HG02885 (cell line): ENCODE data around the gene CLDN10.

Experiments used
- ATAC-seq: cut with Tn5 transposase; IDR thresholded peaks from one replicate; pipeline ENCODE4 v1.9.1; 2021; ENCODE audit warnings: mild to moderate bottlenecking; ENCODE audit not compliant: unreplicated experiment, poor library complexity

The CLDN10 gene

DNA sequence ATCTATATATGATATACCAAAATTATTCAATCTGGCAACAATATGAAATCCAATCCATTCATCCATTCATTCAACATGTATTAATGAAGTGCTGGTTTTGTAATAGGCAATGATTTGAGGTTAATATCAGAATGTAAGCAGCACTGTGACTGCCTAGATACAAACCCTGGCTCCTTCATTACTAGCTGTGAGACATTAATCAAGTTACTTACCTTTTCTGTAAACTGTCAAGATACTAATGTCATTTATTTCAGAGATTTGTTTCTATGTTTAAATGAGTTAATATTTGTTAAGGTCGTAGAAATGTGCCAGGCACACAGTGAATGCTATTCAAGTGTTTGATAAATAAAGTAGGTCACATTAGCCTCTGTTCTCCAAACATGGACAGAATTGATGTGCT lies 40.9 kb downstream of the CLDN10 start:
- ATAC-seq: no peak

DNA sequence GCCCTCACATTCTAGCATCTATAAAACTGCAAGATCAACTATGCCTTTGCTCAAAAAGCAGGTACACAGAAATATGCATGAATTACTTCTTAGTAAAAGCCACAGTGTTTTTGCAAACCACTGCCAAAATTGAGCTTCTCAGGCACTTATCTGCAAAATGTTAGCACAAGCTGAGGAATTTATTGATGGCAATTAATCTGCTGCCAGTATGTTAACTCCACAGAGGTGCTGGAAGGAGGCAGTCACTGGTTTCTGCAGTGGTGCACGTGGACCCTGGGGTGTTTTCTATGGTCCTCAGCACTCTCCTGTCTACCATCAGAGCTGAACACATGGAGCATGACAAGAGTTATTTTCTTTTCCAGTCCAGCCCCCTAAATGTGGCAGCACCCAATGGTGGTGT lies 44.2 kb downstream of the CLDN10 start:
- no peak for ATAC-seq

DNA sequence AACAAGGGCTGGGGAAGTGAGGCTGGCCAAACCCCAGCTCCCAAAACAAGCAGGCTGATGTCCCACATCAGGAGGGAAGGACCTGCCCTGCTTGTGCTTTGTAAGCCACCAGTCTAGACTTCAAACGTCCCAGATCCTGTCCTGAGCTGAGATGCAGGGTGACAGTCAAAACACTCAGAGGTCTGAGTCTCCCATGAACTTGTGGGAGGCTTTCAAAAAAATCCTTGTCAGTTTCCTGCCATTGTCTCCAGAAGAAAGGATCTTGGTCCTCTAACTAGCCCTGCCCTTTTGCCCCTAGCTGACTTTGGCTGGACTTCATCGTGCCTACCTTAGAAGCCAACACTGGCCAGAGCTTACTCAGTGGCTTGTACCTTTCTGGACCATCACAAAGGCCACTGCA lies 48.7 kb downstream of the CLDN10 start:
- no peak for ATAC-seq

GRCh38 chr13:95601906-95602305 lies 49.4 kb downstream of the CLDN10 start:
- ATAC-seq: no peak

DNA sequence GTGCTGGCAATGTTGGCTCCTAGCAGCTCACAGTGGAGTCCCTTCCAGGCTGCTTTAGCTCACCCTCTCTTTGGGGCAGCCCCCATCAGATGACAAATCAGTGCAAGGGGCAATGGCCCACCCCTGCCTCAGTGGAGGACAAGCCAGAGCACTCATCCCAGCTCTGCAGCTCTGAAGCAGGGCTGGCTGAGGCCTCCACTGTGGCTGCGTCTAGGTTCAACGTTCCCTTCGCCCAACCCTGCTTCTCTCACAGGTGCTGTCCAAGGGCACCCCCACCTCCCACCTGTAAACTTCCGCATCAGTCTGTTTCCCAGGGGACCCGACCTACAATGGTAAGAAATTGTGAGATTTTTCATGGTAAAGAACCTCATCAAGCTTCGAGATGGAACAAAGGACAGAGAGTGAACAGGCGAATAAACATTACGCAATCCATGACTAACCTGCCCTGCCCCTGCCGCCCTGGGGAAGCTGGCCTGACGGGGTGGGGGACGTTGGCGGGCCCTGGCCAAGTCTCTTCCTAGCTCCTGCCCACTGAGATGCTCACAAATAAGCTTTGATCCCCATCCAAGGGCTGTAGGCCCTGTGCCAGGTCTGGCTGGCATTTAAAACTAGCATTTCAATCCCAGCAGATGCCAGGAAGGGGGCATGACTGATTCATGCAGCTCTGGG lies 51.5 kb downstream of the CLDN10 start:
- no peak for ATAC-seq

DNA sequence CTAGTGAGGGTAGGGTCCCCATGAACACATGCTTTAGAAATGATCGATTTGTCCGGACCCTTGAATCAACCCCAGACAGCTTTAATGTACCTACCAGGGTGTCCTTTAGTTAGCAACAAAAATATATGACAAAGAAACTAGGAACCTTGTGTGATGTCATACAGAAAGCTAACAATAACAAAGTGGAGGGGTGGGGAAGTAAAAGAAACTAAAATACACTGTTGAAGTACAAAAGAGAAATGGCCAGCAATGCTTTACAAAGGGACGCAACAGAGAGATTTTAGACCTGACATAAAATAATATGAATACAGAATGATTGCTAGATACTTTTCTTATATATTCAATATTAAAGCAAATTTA lies 52.0 kb downstream of the CLDN10 start:
- no peak for ATAC-seq

GRCh38 chr13:95605448-95606125 lies 53.1 kb downstream of the CLDN10 start:
- no peak for ATAC-seq

DNA sequence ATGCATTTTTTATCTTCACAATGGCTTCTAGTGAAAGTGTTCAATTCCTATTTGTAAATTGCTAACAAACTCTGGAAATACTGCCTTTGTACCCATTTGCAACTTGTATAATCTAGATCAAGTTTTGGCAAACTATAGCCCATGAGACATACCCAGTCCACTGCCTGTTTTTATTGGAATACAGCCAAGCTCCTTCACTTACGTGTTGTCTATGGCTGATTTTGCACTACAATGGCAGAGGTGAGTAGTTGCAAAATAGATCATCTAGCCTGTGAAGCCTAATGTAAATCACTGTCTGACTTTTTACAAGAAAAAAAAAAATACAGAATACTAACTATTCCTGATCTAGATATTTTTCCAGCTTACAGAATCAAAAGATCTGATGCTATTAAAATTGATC lies 54.8 kb downstream of the CLDN10 start:
- no peak for ATAC-seq

GRCh38 chr13:95608640-95609323 lies 56.3 kb downstream of the CLDN10 start:
- no peak for ATAC-seq

GRCh38 chr13:95614641-95615245 lies 62.2 kb downstream of the CLDN10 start:
- ATAC-seq: no peak

DNA sequence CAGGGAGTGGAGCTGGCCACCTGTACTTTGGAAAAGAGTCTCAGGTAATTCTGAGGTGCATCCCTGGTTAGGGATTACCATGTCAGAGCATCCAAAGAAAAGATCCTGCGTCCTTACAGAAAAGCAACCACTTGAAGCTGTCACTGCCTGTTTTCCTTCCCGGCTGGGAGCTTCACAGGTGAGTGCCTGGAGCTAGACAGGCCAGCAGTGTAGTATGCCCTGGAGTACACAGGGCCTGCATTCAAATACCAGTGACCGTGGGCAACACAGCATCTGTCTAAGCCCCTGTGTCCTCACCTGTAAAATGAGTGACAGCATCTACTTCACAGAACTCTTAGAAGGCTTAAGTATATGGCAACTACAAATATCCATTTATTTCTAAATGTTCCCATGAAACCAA lies 63.0 kb downstream of the CLDN10 start:
- ATAC-seq: no peak

GRCh38 chr13:95620030-95620824 lies 67.7 kb downstream of the CLDN10 start:
- no peak for ATAC-seq

DNA sequence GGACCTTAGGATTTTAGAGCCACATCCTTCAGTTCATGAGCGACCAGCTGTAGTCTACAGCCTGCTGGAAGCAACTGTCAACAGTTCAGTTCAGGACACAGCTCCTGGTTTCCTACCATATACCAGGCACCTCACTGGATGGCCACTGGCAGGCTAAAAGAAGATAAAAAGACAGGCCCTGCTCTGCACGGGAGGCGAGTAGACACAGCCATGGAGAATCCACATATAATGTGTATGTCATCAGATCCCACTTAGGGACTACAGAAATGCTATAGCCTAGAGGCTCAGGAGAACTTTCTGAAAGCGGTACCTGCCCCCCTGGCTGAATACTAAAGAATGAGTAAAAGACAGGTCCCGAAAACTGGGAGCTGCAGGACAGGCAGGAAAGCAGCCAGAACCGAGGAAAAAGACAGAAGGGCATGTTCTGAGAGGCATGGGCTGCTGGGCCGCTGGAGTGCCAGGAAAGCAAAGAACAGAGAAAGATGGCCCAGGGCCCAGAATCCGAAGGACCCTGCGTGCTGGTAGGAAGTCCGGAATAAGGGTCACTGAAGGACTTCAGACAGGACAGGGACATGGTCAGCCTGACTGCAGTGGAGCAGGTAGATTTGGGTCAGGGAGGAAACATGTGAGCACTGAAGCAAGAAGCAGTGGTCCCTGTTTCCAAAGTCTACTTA lies 68.4 kb downstream of the CLDN10 start:
- ATAC-seq: no peak

- no peak for ATAC-seq
Measured at GRCh38 chr13:95623141-95623540, 70.6 kb downstream of the CLDN10 start.

DNA sequence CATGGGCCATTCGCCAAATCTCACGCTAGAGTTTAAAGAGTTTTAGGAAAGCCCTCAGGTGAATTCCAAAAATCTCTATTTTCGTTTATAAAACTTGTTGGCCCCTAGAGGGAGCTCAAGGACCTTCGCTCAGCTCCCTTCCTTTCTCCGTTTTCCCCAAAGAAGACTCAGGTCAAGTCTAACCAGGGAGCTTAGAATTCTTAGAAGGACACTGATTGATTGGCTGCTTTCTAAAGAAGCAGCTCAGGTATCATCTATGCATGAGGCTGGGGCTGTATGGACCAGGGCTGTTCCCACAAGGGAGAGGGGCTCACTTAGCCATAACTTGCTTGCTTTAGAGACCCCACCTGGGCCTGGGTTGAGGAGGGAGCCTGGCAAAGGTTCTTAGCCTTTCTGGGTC lies 71.5 kb downstream of the CLDN10 start:
- ATAC-seq: peak; percentile 66

DNA sequence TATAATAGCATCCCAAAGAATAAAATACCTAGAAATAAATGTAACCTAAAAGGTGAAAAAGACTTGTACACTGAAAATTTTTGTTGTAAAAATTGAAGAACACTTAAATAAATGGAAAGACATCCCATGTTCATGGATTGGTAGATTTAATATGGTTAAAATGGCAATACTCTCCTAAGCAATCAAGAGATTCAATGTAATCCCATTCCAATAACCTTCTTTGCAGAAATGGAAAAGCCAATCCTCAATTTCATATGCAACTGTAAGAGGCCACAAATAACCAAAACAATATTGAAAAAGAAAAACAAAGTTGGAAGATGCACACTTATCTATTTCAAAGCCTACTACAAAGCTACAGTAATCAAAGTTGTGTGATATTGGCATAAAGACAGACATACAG lies 74.2 kb downstream of the CLDN10 start:
- ATAC-seq: no peak

DNA sequence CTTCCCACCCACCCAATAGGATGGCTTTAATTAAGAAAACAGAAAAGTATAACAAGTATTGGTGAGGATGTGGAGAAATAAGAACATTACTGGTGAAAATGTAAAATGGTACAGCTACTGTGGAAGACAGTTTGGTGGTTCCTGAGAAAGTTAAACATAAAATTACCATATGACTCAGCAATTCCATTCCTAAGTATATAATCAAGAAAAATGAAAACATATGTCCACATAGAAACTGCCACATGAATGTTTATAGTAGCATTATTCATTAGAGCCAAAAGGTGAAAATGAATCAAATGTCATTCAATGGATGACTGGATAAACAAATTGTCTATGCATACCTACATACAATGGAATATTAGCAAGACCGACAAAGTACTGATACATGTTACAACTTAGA lies 75.1 kb downstream of the CLDN10 start:
- no peak for ATAC-seq

DNA sequence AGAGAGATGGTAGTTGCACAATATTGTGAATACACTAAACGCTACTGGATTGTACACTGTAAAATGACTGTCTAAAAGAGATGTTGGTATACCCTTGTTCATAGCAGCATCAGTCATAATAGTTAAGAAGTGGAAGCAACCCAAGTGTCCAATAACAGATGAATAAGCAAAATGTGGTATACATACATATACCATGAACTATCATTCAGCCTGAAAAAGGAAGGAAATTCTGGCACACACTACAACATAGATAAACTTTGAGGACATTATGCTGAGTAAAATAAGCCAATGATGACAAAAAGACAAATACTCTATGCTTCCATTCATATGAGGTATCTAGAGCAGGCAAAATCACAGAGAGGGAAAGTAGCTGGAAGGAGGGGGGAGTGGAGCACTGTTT lies 76.0 kb downstream of the CLDN10 start:
- ATAC-seq: no peak

DNA sequence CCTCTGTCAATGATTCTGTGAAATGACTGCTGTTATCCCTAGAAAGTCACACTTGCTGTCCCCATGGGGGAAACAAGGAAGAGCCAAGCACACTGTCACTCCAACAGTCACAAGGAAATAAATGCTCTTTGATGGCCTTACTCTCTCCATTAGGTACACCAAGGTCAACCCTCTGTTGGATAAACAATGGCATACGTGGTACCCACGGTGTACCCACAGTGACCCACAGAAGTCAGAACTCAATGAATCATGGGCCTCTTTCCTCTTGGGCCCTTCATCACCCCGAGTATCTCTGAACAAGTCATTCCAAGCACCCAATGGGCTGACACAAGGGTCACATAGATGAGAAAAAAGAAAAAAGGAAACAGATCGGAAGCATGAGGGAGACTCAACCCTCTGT lies 76.6 kb downstream of the CLDN10 start:
- ATAC-seq: no peak
